Right lobe of liver (tissue), 6 donors: ENCODE results near the gene ZNF207. TPM values are rescaled to one million over a fixed set of nuclear protein-coding genes. Genes with fewer than 3 reads are reported as not detected.

Experiments
- ATAC-seq, 4 donors: fragments of 200-7000 bp; cut with Tn5 transposase; one replicate each; pipeline ENCODE4 v1.9.1; 2020; ENCODE audit warnings: mild to moderate bottlenecking in 4 of 4, moderate library complexity in 4 of 4
- DNase-seq, 3 donors: peaks; one replicate each; pipeline ENCODE4 v3.0.0-alpha.2; 2020
- H3K27ac ChIP-seq, 3 donors: fragments of 200-600 bp; one replicate each; pipeline ENCODE4 v1.8.0; 2022
- H3K27me3 ChIP-seq, 2 donors: fragments of 200-600 bp; one replicate each; pipeline ENCODE4 v1.8.0; 2022
- H3K36me3 ChIP-seq, 4 donors: fragments of 200-600 bp; sonication (generic) in 1 of 4; one replicate each; pipeline versions ENCODE4 v1.5.1 to v1.8.0; 2017 to 2022; ENCODE audit warnings: control low read depth in 1 of 4
- H3K4me1 ChIP-seq, 4 donors: fragments of 200-600 bp; sonication (generic) in 1 of 4; one replicate each; pipeline versions ENCODE4 v1.5.1 to v1.8.0; 2017 to 2022; ENCODE audit warnings: control low read depth in 1 of 4
- H3K4me3 ChIP-seq, 3 donors: fragments of 200-600 bp; one replicate each; pipeline ENCODE4 v1.8.0; 2022
- H3K9me3 ChIP-seq, 4 donors: fragments of 200-600 bp; sonication (generic) in 1 of 4; one replicate each; pipeline versions ENCODE4 v1.5.1 to v1.8.0; 2017 to 2022; ENCODE audit warnings: control low read depth in 1 of 4
- CTCF ChIP-seq, 4 donors: fragments of 200-600 bp in 3 of 4; fragments of 450-650 bp in 1 of 4; IDR thresholded peaks; one replicate each; pipeline versions ENCODE4 v1.5.1 to v1.8.0; 2016 to 2022; ENCODE audit warnings: antibody characterized with exemption in 4 of 4, mild to moderate bottlenecking in 2 of 4
- POLR2A ChIP-seq: fragments of 450-650 bp; IDR thresholded peaks from one replicate; pipeline ENCODE4 v1.6.1; 2017; ENCODE audit warnings: antibody characterized with exemption, mild to moderate bottlenecking
- WGBS: methylation state at CpG from one replicate; pipeline ENCODE4 v1.1.6; 2018; ENCODE audit warnings: low coverage, low lambda C conversion rate; ENCODE audit not compliant: insufficient coverage; ENCODE audit errors: missing lambda C conversion rate; 5-methylcytosine and 5-hydroxymethylcytosine counted together
- intact Hi-C, 2 donors: fragments of 100-400 bp; cut with DNase I; formaldehyde crosslinking; loops; one replicate each; pipeline versions ENCODE4 v1.11.2 to v1.14.1; 2022
- total RNA-seq, 6 experiments: library from RNA; depleted of rRNA in 2 of 6; stranded (reverse); fragments of >200 nt in 2 of 6; fragmentation: NEBNext Ultra II Directional in 3 of 6; extraction: Animal tissue kit (Norgen Biotek cat#: 25700) in 3 of 6; gene quantifications; one replicate each; pipeline versions ENCODE4 v1.1.0 to v1.2.4, GENCODE V29; 2016 to 2023
- donor health status: DM: no; HTN: yes; CAD: no.
- donor health status: DM: no; HTN: no; CAD: no.
- donor health status: DM: no; HTN: no; CAD: no.
- donor health status: DM: no; HTN: yes; CAD: no.
- donor health status: DM: no; HTN: yes; CAD: no.

The ZNF207 gene
- total RNA-seq, 6 experiments from 2014 or later = 48.0 to 91.1 (median 68.7) TPM

GRCh38 chr17:32331243-32332040, 18.5 kb upstream of the ZNF207 start:
- TF ChIP-seq CTCF (IDR thresholded peaks at IDR 0.05) (no peak), POLR2A (no peak)
- no peak overlapping the region for H3K4me3 ChIP-seq
- intact Hi-C loops = no loop called here
- H3K27ac ChIP-seq = no peak overlapping the region
- H3K4me1 ChIP-seq = no peaks in the 10 kb centered on the region
- WGBS = 56% methylated on average over 3 of the region's 3 CpGs
- no peak for DNase-seq
- no peak for ATAC-seq
- H3K36me3 ChIP-seq = peaks cover 0 to 17% (median 0%) of the 10 kb centered on the region in 4 donors
- no peaks in the 10 kb centered on the region for H3K27me3 ChIP-seq
- H3K9me3 ChIP-seq = no peaks in the 10 kb centered on the region

GRCh38 chr17:32333187-32333586, 16.8 kb upstream of the ZNF207 start:
- no peak for TF ChIP-seq POLR2A
- TF ChIP-seq CTCF (IDR thresholded peaks at IDR 0.05) = no peak
- Histone ChIP-seq H3K36me3 (peaks cover 0 to 24% (median 0%) of the 10 kb centered on the region in 4 donors), H3K4me3 (no peak overlapping the region), H3K9me3 (no peaks in the 10 kb centered on the region), H3K4me1 (no peaks in the 10 kb centered on the region), H3K27me3 (no peaks in the 10 kb centered on the region), H3K27ac (no peak overlapping the region)
- 98% methylated on average over 2 of the region's 2 CpGs for WGBS
- intact Hi-C loops = no loop called here
- DNase-seq (no peak), ATAC-seq (no peak)

- intact Hi-C loops = no loop called here
Measured at GRCh38 chr17:32335046-32335445, 14.9 kb upstream of the ZNF207 start.

GRCh38 chr17:32335687-32336086, 14.3 kb upstream of the ZNF207 start:
- intact Hi-C loops = no loop called here
- Histone ChIP-seq H3K4me3 (no peak overlapping the region), H3K27ac (no peak overlapping the region), H3K9me3 (no peaks in the 10 kb centered on the region), H3K27me3 (no peaks in the 10 kb centered on the region), H3K36me3 (peaks cover 0 to 24% (median 0%) of the 10 kb centered on the region in 4 donors), H3K4me1 (no peaks in the 10 kb centered on the region)
- WGBS = 91% methylated on average over 4 of the region's 4 CpGs
- ATAC-seq (no peak), DNase-seq (no peak)
- TF ChIP-seq CTCF (IDR thresholded peaks at IDR 0.05) (no peak), POLR2A (no peak)

More at GRCh38 chr17:32335046-32335445, 14.9 kb upstream of the ZNF207 start:
- TF ChIP-seq POLR2A (no peak), CTCF (IDR thresholded peaks at IDR 0.05) (no peak)
- H3K9me3 ChIP-seq = no peaks in the 10 kb centered on the region
- H3K27ac ChIP-seq = no peak overlapping the region
- ATAC-seq = no peak
- peaks cover 0 to 24% (median 0%) of the 10 kb centered on the region in 4 donors for H3K36me3 ChIP-seq
- H3K4me1 ChIP-seq = no peaks in the 10 kb centered on the region
- H3K4me3 ChIP-seq = no peak overlapping the region
- no peak for DNase-seq
- H3K27me3 ChIP-seq = no peaks in the 10 kb centered on the region
